Osteoblast (primary cell): ENCODE data around the gene PAK1. TPM values are rescaled to one million over a fixed set of nuclear protein-coding genes. Genes with fewer than 3 reads are reported as not detected.

ENCODE experiments used
- DNase-seq: peaks from one replicate; pipeline ENCODE4 v3.0.0; 2011; ENCODE audit warnings: low spot score, mixed read lengths; ENCODE audit not compliant: insufficient read length; ENCODE audit errors: missing footprints
- H2AFZ ChIP-seq: 2 replicates; pipeline ENCODE4 v1.6.0; 2011; ENCODE audit warnings: mild to moderate bottlenecking, low read length
- H3K27ac ChIP-seq: 2 replicates; pipeline ENCODE4 v1.5.1; 2011; ENCODE audit warnings: mild to moderate bottlenecking, low read depth, low read length, moderate library complexity
- H3K27me3 ChIP-seq: 2 replicates; pipeline ENCODE4 v1.6.0; 2012; ENCODE audit warnings: mild to moderate bottlenecking, control low read depth, inconsistent platforms, low read length, moderate library complexity; ENCODE audit not compliant: insufficient read depth
- H3K36me3 ChIP-seq: 2 replicates; pipeline ENCODE4 v1.5.1; 2011; ENCODE audit warnings: mild to moderate bottlenecking, low read length, control low read depth, moderate library complexity; ENCODE audit not compliant: insufficient read depth
- H3K4me1 ChIP-seq: 2 replicates; pipeline ENCODE4 v1.5.1; 2011; ENCODE audit warnings: mild to moderate bottlenecking, low read length, control low read depth, moderate library complexity; ENCODE audit not compliant: insufficient read depth
- H3K4me2 ChIP-seq: 2 replicates; pipeline ENCODE4 v1.6.0; 2011; ENCODE audit warnings: mild to moderate bottlenecking, low read length; ENCODE audit not compliant: insufficient read depth
- H3K4me3 ChIP-seq: fragments of 200-600 bp; sonication (generic); 3 replicates; pipeline ENCODE4 v1.5.1; 2012; ENCODE audit warnings: mild to moderate bottlenecking, low read length, inconsistent platforms; ENCODE audit not compliant: insufficient read depth
- H3K79me2 ChIP-seq: 2 replicates; pipeline ENCODE4 v1.6.0; 2012; ENCODE audit warnings: mild to moderate bottlenecking, low read length, control low read depth, inconsistent platforms; ENCODE audit not compliant: insufficient read depth
- H3K9me3 ChIP-seq: 2 replicates; pipeline ENCODE4 v1.5.1; 2011; ENCODE audit warnings: low read depth, low read length, control low read depth
- H4K20me1 ChIP-seq: 2 replicates; pipeline ENCODE4 v1.6.0; 2012; ENCODE audit warnings: mild to moderate bottlenecking, low read length, control low read depth; ENCODE audit not compliant: insufficient read depth
- total RNA-seq: library from RNA; depleted of rRNA; stranded (reverse); fragments of >200 nt; gene quantifications from 2 replicates; pipeline ENCODE4 v1.2.3, GENCODE V29; 2012
- TF ChIP-seq, protein P1 (sequence below): IDR thresholded peaks from 2 replicates; pipeline ENCODE4 v1.5.1; 2011; ENCODE audit warnings: mild to moderate bottlenecking, low read depth, low read length, moderate library complexity; ENCODE audit errors: extremely low read depth

The PAK1 gene
- total RNA-seq, 1 donor = 34.4 TPM

DNA sequence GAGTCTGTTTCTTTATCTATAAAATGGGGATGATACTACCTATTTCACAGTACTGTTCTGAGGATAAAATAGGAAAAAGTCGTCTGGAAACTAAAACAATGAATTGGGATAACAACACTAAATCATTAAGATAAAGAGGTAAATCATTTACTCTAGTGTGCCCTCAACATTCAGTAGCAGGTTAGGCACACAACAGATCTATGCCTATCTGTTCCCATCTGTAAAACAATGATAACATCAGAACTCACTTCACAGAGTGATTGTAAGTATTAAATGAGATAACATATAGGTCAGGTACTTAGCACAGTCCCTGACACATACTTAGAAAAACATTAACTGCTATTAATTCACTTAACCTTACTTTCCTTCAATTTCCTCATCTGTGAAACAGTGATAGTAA is 36.9 kb downstream of the PAK1 start:
- H4K20me1 ChIP-seq = no peaks in the 10 kb centered on the region
- H3K79me2 ChIP-seq = no peaks in the 10 kb centered on the region
- H3K36me3 ChIP-seq = no peaks in the 10 kb centered on the region
- no peak overlapping the region for H3K27ac ChIP-seq
- no peaks in the 10 kb centered on the region for H3K4me1 ChIP-seq
- H3K9me3 ChIP-seq = no peaks in the 10 kb centered on the region
- no peak overlapping the region for H3K4me2 ChIP-seq
- no peak overlapping the region for H2AFZ ChIP-seq
- TF ChIP-seq, protein P1, sequence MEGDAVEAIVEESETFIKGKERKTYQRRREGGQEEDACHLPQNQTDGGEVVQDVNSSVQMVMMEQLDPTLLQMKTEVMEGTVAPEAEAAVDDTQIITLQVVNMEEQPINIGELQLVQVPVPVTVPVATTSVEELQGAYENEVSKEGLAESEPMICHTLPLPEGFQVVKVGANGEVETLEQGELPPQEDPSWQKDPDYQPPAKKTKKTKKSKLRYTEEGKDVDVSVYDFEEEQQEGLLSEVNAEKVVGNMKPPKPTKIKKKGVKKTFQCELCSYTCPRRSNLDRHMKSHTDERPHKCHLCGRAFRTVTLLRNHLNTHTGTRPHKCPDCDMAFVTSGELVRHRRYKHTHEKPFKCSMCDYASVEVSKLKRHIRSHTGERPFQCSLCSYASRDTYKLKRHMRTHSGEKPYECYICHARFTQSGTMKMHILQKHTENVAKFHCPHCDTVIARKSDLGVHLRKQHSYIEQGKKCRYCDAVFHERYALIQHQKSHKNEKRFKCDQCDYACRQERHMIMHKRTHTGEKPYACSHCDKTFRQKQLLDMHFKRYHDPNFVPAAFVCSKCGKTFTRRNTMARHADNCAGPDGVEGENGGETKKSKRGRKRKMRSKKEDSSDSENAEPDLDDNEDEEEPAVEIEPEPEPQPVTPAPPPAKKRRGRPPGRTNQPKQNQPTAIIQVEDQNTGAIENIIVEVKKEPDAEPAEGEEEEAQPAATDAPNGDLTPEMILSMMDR = no peak
- no peak for DNase-seq
- H3K27me3 ChIP-seq = peaks cover 33% of the 10 kb centered on the region
- no peak overlapping the region for H3K4me3 ChIP-seq

DNA sequence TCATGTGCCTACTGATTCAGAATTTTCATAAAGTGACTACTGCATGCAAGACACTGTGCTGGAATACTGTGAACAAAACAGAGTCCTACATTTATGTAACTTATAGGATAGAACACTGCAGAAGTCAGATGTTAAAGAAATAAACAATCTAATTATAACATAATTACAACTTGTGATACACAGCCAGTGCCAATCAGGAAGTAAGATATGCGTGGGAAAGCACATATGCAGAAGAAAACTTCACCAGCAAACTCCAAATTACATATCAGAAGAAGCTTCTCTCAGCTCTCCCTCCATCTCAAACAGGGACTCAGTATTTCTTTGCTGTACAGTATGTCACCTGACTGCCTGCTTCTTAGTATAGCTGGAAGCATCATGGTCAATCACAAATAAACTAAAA is 37.4 kb downstream of the PAK1 start:
- H3K9me3 ChIP-seq = no peaks in the 10 kb centered on the region
- H3K79me2 ChIP-seq = no peaks in the 10 kb centered on the region
- no peak overlapping the region for H3K27ac ChIP-seq
- DNase-seq = no peak
- no peak overlapping the region for H3K4me3 ChIP-seq
- peaks cover 33% of the 10 kb centered on the region for H3K27me3 ChIP-seq
- no peaks in the 10 kb centered on the region for H3K4me1 ChIP-seq
- no peak overlapping the region for H2AFZ ChIP-seq
- TF ChIP-seq, protein P1 = no peak
- no peaks in the 10 kb centered on the region for H4K20me1 ChIP-seq
- H3K4me2 ChIP-seq = no peak overlapping the region
- H3K36me3 ChIP-seq = no peaks in the 10 kb centered on the region

DNA sequence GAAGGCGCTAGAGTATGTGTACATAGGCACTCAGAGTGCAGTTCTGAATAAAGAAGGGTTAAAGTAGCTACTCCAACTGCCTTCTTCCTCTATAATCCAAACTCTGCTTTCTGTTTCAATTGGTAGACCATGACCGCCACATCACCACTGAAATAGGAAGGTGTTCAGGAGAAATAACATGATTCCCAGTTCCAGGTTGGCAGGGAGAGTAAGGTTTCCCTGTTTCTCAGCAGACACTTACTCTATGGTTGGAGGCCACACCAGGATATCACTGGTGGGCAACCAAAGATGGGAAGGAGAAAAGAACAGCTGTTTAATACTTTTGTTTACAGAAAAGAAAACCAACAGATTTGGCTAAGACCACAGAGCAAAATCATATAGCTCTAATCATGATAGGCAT is 37.9 kb downstream of the PAK1 start:
- Histone ChIP-seq H2AFZ (no peak overlapping the region), H3K36me3 (no peaks in the 10 kb centered on the region), H3K27ac (no peak overlapping the region), H3K79me2 (no peaks in the 10 kb centered on the region), H3K9me3 (no peaks in the 10 kb centered on the region), H4K20me1 (no peaks in the 10 kb centered on the region), H3K4me1 (no peaks in the 10 kb centered on the region), H3K27me3 (peaks cover 33% of the 10 kb centered on the region), H3K4me3 (no peak overlapping the region), H3K4me2 (no peak overlapping the region)
- no peak for DNase-seq
- TF ChIP-seq, protein P1 = no peak

DNA sequence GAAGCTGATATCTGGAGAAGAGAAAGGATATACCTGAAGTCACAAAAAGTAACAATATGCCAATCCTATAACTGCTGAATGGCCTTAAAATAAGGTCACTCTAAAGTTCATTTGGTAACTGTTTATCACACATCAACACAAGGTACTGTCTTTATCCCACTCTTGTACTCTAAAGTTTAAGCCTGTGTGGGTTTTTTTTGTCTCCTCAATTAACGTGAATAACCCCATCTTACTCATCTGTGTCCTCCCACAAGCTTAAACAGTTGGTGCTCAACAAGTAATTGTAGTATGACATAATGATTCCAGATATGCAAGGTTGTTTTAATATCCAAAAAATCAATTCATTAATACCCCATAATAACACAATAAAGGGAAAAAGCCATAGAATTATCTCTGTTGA is 42.1 kb downstream of the PAK1 start:
- H3K79me2 ChIP-seq = no peaks in the 10 kb centered on the region
- H3K36me3 ChIP-seq = no peaks in the 10 kb centered on the region
- DNase-seq = no peak
- H4K20me1 ChIP-seq = no peaks in the 10 kb centered on the region
- no peak overlapping the region for H2AFZ ChIP-seq
- H3K27ac ChIP-seq = no peak overlapping the region
- TF ChIP-seq, protein P1 = no peak
- no peaks in the 10 kb centered on the region for H3K9me3 ChIP-seq
- peaks cover 8% of the 10 kb centered on the region for H3K27me3 ChIP-seq
- no peaks in the 10 kb centered on the region for H3K4me1 ChIP-seq
- H3K4me2 ChIP-seq = no peak overlapping the region
- no peak overlapping the region for H3K4me3 ChIP-seq
